ENCODE data around the gene GRIN3B.

GRCh38 chr19:1041272-1041834 is 41.1 kb downstream of the GRIN3B start:
- TF ChIP-seq POLR2AphosphoS5 (IDR thresholded peaks at IDR 0.05; ENCODE audit: low read depth, low read length) (no peak), SIN3A (IDR thresholded peaks at IDR 0.05; ENCODE audit: borderline replicate concordance, insufficient read depth, low read length) (no peak), TAF1 (IDR thresholded peaks at IDR 0.05; ENCODE audit: borderline replicate concordance, insufficient read depth, low read length) (no peak), REST (IDR thresholded peaks at IDR 0.05; ENCODE audit: insufficient read depth in 1 of 2, low read depth in 2 of 2, low read length in 2 of 2) (no peak)
